ENCODE measurements around the gene BAZ1A.

DNA sequence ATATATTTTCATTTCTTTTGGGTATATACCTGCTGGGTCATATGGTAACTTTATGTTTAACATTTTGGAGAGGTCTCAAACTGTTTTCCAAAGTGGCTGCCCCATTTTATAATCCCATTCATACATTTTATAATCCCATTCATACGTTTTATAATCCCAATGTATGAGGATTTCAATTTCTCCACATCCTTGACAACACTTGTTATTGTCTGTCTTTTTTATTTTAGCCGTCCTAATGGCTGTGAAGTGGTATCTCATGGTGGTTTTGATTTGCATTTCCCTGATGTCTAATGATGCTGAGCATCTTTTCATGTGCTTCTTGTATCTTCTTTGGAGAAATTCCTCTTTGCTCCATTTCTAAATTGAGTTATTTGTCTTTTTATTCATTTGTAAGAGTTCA is 154.0 kb downstream of the BAZ1A start:
- TF ChIP-seq POLR2A (IDR thresholded peaks at IDR 0.05): no peak
- no peak for TF ChIP-seq CTCF (IDR thresholded peaks at IDR 0.05)

All from vagina (tissue), 2 donors.